Anterior cingulate cortex (tissue), 58 donors: ENCODE data around the gene TEX2.
A peak's percentile ranks its signal among the peaks of the same experiment; 100 is the strongest.
"Not testable (repeated sequence)": the region's sequence is repeated elsewhere in the genome, so short reads cannot be mapped to it uniquely, and the experiment has no call there.

Experiments
- DNase-seq, 58 donors: peaks; one replicate each; lab custom pipeline; 2025; lab: John Stamatoyannopoulos, UW

Gene TEX2

GRCh38 chr17:64128787-64129514 lies 134.1 kb downstream of the TEX2 start:
- DNase-seq, result no peak

GRCh38 chr17:64126918-64127317 lies 136.1 kb downstream of the TEX2 start:
- no peak for DNase-seq

- DNase-seq, result no peak
Observed at GRCh38 chr17:64125937-64126336, 137.1 kb downstream of the TEX2 start.

- DNase-seq, result no peak
Observed at GRCh38 chr17:64124609-64125008, 138.5 kb downstream of the TEX2 start.

GRCh38 chr17:64123114-64123513 lies 139.9 kb downstream of the TEX2 start:
- no peak for DNase-seq

- DNase-seq, result not testable (repeated sequence)
Observed at GRCh38 chr17:64120972-64121786, 141.9 kb downstream of the TEX2 start.

GRCh38 chr17:64120159-64120810 lies 142.8 kb downstream of the TEX2 start:
- DNase-seq, result no peak

- DNase-seq, result peak in 10 of 58 donors; percentile 2 to 61 (median 6)
Observed at GRCh38 chr17:64117981-64118979, 144.8 kb downstream of the TEX2 start.

- no peak for DNase-seq
Observed at GRCh38 chr17:64115822-64116534, 147.1 kb downstream of the TEX2 start.

- DNase-seq, result no peak
Observed at GRCh38 chr17:64115043-64115698, 147.9 kb downstream of the TEX2 start.

- no peak for DNase-seq
Observed at GRCh38 chr17:64113006-64113405, 150.1 kb downstream of the TEX2 start.

GRCh38 chr17:64111831-64112230 lies 151.2 kb downstream of the TEX2 start:
- no peak for DNase-seq

GRCh38 chr17:64110379-64111152 lies 152.5 kb downstream of the TEX2 start:
- DNase-seq, result no peak

- no peak for DNase-seq
Observed at GRCh38 chr17:64109400-64109799, 153.7 kb downstream of the TEX2 start.

- DNase-seq, result no peak
Observed at GRCh38 chr17:64107500-64108236, 155.4 kb downstream of the TEX2 start.

GRCh38 chr17:64106918-64107317 lies 156.1 kb downstream of the TEX2 start:
- no peak for DNase-seq
